Measurements from ENCODE around the gene ANKRD10.
"Not testable (repeated sequence)": the region's sequence is repeated elsewhere in the genome, so short reads cannot be mapped to it uniquely, and the experiment has no call there.

Gene ANKRD10

GRCh38 chr13:110957181-110957884 is 42.5 kb upstream of the ANKRD10 start:
- POLR2A ChIA-PET = no interaction called here

GRCh38 chr13:110956216-110956615 is 41.3 kb upstream of the ANKRD10 start:
- H3K36me3 ChIP-seq (ENCODE audit: control insufficient read depth in 2 of 2, insufficient read depth in 1 of 2, low read length in 2 of 2); POLR2A ChIA-PET; H3K4me3 ChIP-seq (ENCODE audit: low read depth, low read length); H3K4me1 ChIP-seq (ENCODE audit: control insufficient read depth, insufficient read depth, low read length); CTCF ChIA-PET; H3K27ac ChIP-seq (ENCODE audit: extremely low read depth, low read depth, low read length); H3K9me3 ChIP-seq (ENCODE audit: control insufficient read depth, insufficient read depth, low read depth, low read length): not testable (repeated sequence)

More at GRCh38 chr13:110957181-110957884, 42.5 kb upstream of the ANKRD10 start:
- H3K4me1 ChIP-seq (ENCODE audit: control insufficient read depth, insufficient read depth, low read length) = no peaks in the 10 kb centered on the region
- TF ChIP-seq KLF10 (tag by site-specific recombination; IDR thresholded peaks at IDR 0.05) = no peak
- TF ChIP-seq ZNF416 (tag by site-specific recombination; IDR thresholded peaks at IDR 0.05) = no peak
- TF ChIP-seq IKZF3 (tag by site-specific recombination; IDR thresholded peaks at IDR 0.05) = no peak
- TF ChIP-seq ZBTB1 (tag by site-specific recombination; IDR thresholded peaks at IDR 0.05) = no peak
- TF ChIP-seq SP7 (tag by site-specific recombination; IDR thresholded peaks at IDR 0.05) = no peak
- TF ChIP-seq GLIS1 (tag by site-specific recombination; IDR thresholded peaks at IDR 0.05) = no peak
- peak; percentile 14; the same call in 1 of the 2 replicates for TF ChIP-seq PRDM1 (tag by site-specific recombination; IDR thresholded peaks at IDR 0.05)
- no peak for TF ChIP-seq ZBTB44 (tag by site-specific recombination; IDR thresholded peaks at IDR 0.05)
- CTCF ChIA-PET = no interaction called here
- H3K36me3 ChIP-seq (ENCODE audit: control insufficient read depth in 2 of 2, insufficient read depth in 1 of 2, low read length in 2 of 2) = no peaks in the 10 kb centered on the region
- no peak overlapping the region for H3K4me3 ChIP-seq (ENCODE audit: low read depth, low read length)
- no peaks in the 10 kb centered on the region for H3K9me3 ChIP-seq (ENCODE audit: control insufficient read depth, insufficient read depth, low read depth, low read length)
- H3K27ac ChIP-seq (ENCODE audit: extremely low read depth, low read depth, low read length) = no peak overlapping the region

GRCh38 chr13:110955608-110956007 is 40.7 kb upstream of the ANKRD10 start:
- POLR2A ChIA-PET; H3K36me3 ChIP-seq (ENCODE audit: control insufficient read depth in 2 of 2, insufficient read depth in 1 of 2, low read length in 2 of 2): not testable (repeated sequence)

GRCh38 chr13:110955072-110955503 is 40.2 kb upstream of the ANKRD10 start:
- not testable (repeated sequence) for H3K4me3 ChIP-seq (ENCODE audit: low read depth, low read length); H3K36me3 ChIP-seq (ENCODE audit: control insufficient read depth in 2 of 2, insufficient read depth in 1 of 2, low read length in 2 of 2); H3K27ac ChIP-seq (ENCODE audit: extremely low read depth, low read depth, low read length); H3K9me3 ChIP-seq (ENCODE audit: control insufficient read depth, insufficient read depth, low read depth, low read length); H3K4me1 ChIP-seq (ENCODE audit: control insufficient read depth, insufficient read depth, low read length)
- POLR2A ChIA-PET = interaction anchor here (0.6 kb wide), 1 partner anchor 355 kb away, joined by 5 read pairs; no protein-coding TSS in a partner anchor
- CTCF ChIA-PET = interaction anchor here (0.6 kb wide), 1 partner anchor 1670 kb away, joined by 3 read pairs; no protein-coding TSS in a partner anchor
- TF ChIP-seq SP7 (tag by site-specific recombination; IDR thresholded peaks at IDR 0.05) (peak; percentile 70), ZNF394 (tag by site-specific recombination; IDR thresholded peaks at IDR 0.05; ENCODE audit: borderline replicate concordance) (peak; percentile 51; the same call in 1 of the 2 replicates), ZNF398 (tag by site-specific recombination; IDR thresholded peaks at IDR 0.05) (peak; percentile 74), KLF8 (tag by site-specific recombination; IDR thresholded peaks at IDR 0.05) (0 out of 2 replicates have a peak, but pooled peaks have one; percentile 32), PRDM10 (tag by site-specific recombination; IDR thresholded peaks at IDR 0.05) (0 out of 2 replicates have a peak, but pooled peaks have one; percentile 23), SP2 (tag by site-specific recombination; IDR thresholded peaks at IDR 0.05) (peak; percentile 38), ZBTB17 (tag by site-specific recombination; IDR thresholded peaks at IDR 0.05) (peak; percentile 50; the same call in 1 of the 2 replicates), ZNF335 (tag by site-specific recombination; conservative IDR thresholded peaks at IDR 0.05) (peak; percentile 66), SCRT2 (tag by site-specific recombination; IDR thresholded peaks at IDR 0.05) (peak; percentile 90), GLIS2 (tag by site-specific recombination; IDR thresholded peaks at IDR 0.05) (peak; percentile 83), KLF17 (tag by site-specific recombination; IDR thresholded peaks at IDR 0.05) (peak; percentile 64; the same call in 1 of the 2 replicates), ZNF629 (tag by site-specific recombination; IDR thresholded peaks at IDR 0.05) (peak; percentile 49)

More at GRCh38 chr13:110955608-110956007, 40.7 kb upstream of the ANKRD10 start:
- CTCF ChIA-PET = interaction anchor here (0.6 kb wide), 1 partner anchor 1669 kb away, joined by 3 read pairs; no protein-coding TSS in a partner anchor
- H3K27ac ChIP-seq (ENCODE audit: extremely low read depth, low read depth, low read length); H3K4me1 ChIP-seq (ENCODE audit: control insufficient read depth, insufficient read depth, low read length); H3K9me3 ChIP-seq (ENCODE audit: control insufficient read depth, insufficient read depth, low read depth, low read length); H3K4me3 ChIP-seq (ENCODE audit: low read depth, low read length): not testable (repeated sequence)

All from HEK293 (cell line).